ENCODE results near the gene PSMB10. TPM values are rescaled to one million over a fixed set of nuclear protein-coding genes. Genes with fewer than 3 reads are reported as not detected.

The PSMB10 gene
- total RNA-seq, 1 experiment from 2014 or later, result 48.7 TPM

- DNase-seq (ENCODE audit: low spot score), result no peak
Measured at GRCh38 chr16:67963662-67964321, 27.1 kb upstream of the PSMB10 start.

GRCh38 chr16:67963292-67963661 lies 26.6 kb upstream of the PSMB10 start:
- no peak for DNase-seq (ENCODE audit: low spot score)

- no peak for DNase-seq (ENCODE audit: low spot score)
Measured at GRCh38 chr16:67962135-67962534, 25.5 kb upstream of the PSMB10 start.

DNA sequence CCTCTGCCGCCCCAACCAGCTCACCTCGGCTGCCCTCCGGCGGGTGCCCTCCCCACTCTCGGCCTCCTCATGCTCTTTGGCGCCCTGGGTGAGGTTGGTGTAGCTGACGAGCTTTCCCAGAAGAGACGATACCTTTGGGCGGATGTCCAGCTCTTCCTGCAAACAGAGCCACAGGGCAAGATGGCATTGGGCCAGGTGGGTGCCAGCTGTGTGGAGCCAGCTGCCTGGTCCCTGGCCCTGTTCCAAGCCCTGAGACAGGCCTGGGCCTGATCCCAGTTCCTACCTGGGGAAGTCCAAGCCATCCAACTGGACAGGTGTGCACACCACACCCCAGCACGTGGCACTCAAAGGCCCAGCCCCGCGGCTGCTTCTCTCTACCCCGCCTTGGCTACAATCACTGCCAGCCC lies 24.9 kb upstream of the PSMB10 start:
- no peak for DNase-seq (ENCODE audit: low spot score)

DNA sequence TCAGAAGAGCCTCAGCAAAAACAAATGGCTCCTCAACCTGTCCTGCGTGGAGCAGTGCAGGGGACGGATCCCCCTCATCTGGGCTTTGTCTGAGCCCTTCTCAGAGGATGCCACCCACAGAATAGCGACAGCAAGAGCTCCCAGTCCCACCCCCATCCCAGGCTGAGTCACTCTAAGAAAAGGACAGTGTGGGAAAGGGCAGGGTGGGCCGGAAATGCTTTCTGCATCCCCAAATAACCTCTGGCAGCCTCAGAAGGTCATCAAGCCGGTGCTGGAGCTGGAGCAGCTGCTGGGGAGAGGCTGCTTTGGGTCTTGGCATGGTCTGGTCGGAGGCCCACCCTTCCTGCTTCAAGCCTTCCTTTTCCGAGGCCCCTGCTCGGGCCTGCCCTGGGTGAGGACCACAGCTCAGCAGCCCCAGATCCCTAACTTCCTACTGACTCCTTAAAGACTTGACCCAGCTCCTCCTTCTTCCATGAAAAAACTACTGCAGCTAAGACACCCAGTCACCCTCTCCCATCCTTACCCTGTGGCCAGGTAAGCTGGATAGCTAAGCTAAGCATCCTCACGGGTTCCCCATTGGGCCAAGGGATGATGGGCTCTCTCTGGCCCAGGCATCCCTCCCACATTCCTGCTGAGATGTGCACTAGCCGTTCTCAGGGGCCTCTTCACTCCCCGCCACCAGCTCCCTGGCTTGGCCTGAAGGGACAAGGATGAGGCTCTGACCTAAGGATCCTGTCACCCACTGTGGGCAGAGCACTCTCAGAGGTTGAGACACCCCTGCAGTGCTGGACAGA lies 23.1 kb upstream of the PSMB10 start:
- no peak for DNase-seq (ENCODE audit: low spot score)

DNA sequence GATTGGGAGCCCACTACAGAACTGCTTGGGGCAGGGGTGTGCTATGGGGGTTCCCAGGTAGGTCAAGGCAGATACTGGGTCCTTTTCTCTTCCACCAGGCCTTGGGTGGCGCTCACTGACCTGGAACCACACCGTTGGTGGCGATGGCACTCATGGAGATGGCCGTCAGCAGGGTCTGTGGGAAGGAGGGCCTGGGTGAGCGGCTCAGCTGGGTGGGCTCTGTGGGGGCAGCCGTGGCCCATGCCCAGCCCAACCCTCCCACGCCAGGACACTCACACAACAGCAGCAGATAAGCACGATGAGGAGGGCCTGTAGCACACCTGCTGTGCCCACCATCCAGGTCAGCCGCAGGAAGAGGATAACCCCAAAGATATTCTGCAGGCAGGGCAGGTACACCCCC lies 21.0 kb upstream of the PSMB10 start:
- no peak for DNase-seq (ENCODE audit: low spot score)

DNA sequence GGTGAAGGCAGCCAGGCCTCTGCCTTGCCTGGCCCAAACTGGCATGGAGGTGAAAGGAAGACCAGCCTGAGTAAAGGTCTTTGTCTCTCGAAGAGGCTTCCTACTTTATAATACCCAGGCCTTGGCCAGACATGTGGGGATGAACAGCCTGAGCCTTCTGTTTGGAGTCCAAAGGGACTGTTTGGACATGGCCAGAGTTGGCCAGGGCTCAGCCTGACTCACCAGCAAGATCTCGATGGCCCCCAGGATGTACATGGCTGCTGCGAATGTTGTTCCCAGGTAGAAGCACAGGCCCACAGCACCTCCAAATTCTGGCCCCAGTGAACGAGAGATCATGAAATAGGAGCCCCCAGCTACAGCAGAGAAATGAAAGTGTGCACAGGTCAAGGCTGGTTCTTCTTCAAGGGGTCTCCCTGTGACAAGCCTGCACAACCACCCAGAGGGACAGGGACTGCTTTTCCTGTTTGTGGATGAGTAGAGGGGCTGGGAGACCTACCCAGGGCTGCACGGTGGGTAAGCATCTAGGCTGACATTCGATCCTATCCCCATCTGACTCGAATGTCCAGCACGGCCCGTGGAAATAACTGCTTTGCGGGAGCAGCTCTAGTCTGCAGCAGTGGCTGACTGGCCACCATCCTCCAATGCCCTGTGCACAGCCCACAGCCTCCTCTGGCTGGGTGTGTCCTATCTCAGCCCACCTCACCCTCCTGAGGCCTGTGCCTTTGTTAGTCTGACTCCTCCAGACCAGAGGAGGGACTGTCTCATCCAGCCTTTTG lies 18.0 kb upstream of the PSMB10 start:
- no peak for DNase-seq (ENCODE audit: low spot score)

DNA sequence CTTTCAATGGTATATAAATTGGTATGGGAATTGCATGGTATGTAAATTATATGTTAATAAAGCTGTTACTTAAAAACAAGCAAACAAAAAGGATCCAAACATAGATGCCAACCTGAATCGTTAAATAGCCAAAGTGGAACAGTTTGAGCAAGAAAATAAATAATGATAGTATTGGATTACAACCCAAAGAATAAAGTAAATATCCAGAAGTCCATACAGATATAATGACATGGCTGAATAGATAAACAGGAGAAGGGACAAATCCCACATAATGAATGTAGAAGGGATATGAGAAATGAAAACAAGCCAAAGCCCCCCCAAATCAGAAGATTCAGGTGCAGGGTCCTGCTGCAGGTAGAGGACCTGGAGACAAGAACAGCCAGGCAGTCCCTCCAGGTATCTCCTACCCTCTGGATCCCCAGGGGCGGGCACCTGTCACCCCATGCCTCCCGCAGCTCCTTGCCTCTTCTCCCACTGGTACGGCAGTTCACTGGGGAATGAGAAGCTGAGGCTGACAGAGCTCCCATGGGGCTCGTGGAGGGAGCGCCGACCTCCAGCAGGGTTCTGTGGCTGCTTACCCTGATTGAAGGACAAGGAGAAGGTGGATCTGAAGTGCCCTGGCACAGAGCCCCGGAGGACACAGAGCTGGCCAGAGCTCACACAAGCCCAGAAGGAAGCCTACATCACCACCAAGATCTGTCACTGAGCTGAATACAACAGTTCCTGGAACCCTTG lies 17.2 kb upstream of the PSMB10 start:
- DNase-seq (ENCODE audit: low spot score), result no peak

- DNase-seq (ENCODE audit: low spot score), result no peak
Measured at GRCh38 chr16:67951485-67951884, 14.8 kb upstream of the PSMB10 start.

DNA sequence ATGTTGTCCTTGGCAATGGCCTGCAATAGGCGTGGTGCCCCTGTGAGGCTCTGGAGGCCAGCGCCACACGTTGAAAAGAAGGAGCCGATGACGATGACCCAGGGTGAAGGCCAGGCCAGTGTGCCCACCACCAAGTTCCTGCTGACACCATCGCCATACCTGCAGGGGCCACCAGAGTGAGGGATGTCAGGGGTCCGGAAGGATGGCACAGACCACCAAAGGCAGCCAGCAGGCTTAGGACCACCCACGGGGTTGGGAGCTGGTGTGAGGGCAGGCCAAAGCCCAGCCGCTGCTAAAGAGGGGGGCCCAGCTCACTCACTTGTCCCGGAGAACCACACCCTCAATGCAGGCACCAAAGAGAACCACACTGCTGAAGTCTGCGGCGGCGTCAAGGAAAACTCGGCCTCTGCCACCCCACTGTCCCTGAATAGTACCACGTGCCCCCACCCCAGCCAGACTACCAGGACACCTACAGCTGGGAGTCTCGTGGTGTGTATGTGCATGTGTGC lies 13.7 kb upstream of the PSMB10 start:
- no peak for DNase-seq (ENCODE audit: low spot score)

DNA sequence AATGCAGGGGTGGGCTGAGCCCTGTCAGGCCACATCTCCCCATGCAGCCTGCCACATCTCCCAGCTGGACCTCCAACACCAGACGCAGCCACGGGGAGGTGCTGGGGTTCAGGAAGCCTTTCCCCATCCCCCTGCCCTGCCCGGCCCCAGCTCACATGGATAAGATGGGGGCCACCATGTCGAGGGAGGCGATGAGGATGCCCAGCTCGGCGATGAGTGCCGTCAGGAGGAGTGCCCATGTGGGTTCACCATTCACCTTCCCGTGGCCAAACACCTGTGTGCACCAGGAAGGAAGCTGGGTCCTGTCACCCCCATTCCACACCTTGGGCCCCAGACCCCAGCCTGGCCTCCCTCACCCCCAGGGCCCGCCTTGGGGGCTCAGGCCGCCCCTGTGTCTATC lies 13.0 kb upstream of the PSMB10 start:
- DNase-seq (ENCODE audit: low spot score), result no peak

DNA sequence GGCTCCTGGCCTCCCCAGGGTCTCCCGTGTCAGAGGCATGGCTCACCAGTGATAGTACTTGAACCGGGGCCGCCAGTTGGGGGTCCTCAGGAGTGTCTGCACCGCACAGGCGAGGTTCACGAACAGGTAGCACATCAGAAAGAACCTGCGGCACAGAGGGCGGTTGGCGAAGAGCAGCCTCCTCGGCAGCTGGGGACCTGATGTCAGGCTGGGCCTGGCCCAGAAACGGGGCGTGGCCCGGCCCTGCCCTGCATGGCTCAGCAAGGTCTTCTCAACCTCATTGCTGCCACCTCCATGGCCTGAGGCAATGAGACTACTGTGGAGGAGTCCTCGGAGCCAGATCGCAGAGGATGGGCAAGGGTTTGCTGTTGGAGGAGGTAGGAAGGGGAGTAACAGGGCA lies 11.4 kb upstream of the PSMB10 start:
- no peak for DNase-seq (ENCODE audit: low spot score)

GRCh38 chr16:67946966-67947558 lies 10.4 kb upstream of the PSMB10 start:
- DNase-seq (ENCODE audit: low spot score), result no peak

GRCh38 chr16:67946128-67946569 lies 9.5 kb upstream of the PSMB10 start:
- no peak for DNase-seq (ENCODE audit: low spot score)

DNA sequence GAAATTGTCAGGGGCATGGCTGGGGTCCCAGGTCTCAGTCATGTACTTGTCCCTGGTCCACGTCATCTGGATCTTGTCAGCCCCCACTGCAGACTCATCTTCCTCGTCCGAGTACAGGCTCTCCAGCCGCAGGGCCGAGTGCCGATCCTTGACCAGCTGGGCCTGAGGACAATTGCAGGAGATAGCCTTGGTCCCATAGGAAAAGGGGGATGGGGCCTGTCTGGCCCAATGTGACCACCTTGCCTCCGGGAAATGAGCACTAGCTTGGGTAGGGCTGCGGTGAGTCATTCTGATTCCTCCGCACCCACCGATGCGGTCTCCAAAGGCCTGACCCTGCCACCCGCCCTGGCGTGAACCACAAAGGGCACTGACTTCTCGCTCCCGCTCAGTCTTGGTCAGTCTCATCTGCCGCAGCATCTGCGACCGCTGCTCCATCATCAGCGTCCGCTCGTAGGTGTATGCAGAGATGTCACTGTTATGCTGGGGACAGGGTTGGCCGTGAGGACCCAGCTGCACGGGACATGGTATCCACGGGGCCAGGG lies 8.8 kb upstream of the PSMB10 start:
- DNase-seq (ENCODE audit: low spot score), result no peak

DNA sequence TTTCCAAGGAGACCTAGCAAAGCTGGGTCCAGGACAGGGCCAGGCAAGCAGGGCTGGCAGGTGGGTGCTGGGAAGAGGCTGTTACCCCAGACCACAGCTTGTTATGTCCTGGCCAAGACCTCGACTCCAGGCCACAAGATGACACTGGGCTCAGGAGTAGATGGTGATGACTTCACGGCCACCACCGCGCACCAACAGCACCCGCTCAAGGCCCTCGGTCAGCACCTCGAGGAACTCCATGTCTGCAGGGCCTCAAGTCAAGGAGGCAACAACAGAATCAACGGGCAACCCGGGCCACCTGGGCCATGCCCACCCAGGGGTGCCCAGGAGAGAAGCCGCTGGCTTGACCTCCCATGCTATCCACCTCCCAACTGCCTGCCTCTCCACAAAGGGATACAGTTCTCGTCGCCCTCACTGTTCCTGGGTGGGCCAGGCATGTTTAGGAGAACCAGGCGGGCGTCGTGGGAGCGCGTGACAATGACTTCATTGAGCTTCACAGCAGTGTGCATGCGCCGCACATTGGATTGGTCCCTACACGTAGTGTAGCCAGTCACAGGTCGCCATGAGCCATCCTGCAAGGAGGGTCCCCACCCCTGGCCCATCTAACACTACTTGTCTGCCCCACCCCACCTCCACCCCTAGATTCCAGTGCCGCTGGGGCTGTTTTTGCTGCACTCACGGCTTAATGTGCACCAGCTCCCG lies 8.2 kb upstream of the PSMB10 start:
- no peak for DNase-seq (ENCODE audit: low spot score)

DNA sequence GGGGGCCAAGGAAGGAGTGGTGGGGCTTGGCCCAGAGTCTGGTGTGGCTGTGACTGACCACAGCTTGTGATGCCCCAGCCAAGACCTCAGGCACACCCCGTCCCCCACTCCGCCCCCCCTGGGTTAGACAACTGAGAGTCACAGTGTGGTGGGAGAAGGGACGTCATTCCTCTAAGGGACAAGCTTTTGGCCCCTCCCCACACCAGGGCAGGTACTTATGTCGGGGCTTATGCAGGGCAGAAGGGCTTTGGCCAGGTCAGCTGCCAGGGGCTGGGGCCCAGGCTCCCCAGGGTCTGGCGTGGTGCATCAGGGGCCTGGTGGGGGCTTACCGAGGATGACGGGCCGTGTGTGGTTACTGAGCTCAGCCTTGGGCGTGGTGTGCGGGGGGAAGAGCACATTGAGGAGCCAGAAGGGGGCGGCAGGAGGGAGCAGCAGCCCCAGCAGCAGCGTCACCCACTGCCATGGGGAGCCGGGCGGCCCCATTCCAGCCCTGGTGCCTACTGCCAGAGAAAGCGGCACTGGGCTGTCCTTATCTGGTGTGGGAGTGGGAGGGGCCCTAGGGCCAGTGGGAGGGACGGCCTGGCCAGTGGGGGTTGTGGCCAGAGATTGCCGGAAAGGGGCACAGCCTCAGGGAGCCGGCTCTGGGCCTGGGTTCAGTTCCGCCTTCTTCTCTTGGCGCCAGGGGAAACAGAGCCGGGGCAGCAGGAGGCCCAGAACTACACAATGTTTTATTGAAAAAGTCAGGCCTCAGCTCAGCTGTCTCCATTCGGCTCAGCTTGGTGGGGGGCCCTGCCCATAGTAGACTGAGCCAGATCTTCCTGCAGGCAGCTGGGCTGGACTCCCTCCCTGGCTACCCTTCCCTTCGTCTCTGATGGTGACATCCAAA lies 7.2 kb upstream of the PSMB10 start, which contains the start of gene LCAT:
Gene LCAT (minus strand): TSS at position 502 of the 886 bp plus-strand sequence. CDS start 19 bp downstream, at position 483.
- no peak for DNase-seq (ENCODE audit: low spot score)

GRCh38 chr16:67943256-67943618 lies 6.6 kb upstream of the PSMB10 start:
- no peak for DNase-seq (ENCODE audit: low spot score)

DNA sequence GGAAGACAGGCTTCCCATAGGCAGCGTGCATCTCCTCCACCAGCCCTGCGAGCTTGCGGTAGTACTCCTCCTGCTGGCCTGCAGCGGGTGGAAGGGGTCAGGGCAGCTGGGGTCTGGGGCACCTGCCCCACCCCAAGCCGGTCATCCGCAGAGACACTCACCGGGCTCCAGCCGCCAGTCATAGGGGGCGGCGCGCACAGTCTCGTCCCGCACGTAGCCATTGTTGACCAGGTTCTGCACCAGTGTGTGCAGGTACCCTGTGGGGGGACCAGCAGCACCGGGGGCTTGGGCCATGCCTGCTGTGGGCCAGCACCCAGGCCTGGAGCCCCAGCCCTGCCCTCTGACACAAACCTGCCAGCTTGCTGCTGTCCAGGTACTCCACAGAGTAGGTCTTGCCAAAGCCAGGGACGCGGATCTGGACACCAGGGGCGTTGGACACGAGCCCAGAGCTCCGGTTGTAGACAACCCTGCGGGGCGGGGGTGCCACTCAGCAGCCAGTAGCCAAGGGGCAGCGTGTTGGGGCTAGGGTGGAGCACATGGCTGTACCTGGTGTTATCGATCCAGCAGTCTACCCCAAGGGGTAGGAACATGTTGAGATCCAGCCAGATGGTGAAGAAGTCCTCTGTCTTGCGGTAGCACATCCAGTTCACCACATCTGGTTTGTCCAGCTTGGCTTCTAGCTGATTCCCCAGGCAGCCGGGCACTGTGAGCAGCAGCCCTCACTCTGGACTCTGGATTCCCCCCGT lies 6.0 kb upstream of the PSMB10 start:
- no peak for DNase-seq (ENCODE audit: low spot score)
